Measurements from ENCODE around the gene UBE2S.
A peak's percentile ranks its signal among the peaks of the same experiment; 100 is the strongest.
"Not testable (repeated sequence)": the region's sequence is repeated elsewhere in the genome, so short reads cannot be mapped to it uniquely, and the experiment has no call there.

UBE2S gene

GRCh38 chr19:55407550-55407799, at the start of gene UBE2S:
TSS of gene UBE2S (minus strand) at chr19:55407788. CDS start at chr19:55407589, 199 bp downstream.
- not testable (repeated sequence) for DNase-seq (ENCODE audit: low spot score)

DNA sequence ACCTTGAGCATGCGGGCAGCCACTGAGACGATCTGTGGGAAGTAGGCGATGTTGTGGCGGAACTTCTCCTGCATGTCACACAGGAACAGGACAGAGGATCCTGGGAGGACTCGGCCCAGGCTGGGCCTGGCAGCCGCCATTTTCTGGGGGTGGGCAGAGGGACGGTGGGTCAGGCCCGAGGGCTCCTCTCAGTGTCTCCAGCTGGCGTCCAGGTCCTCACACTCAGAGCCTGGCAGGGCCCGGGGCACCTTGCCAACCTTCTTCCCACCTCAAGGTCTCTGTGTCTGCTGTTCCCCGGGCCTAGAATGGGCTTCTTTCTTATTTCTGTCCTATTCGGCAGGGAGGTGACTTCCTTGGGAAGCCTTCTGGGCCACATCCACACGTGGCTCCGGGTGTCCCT, 48.8 kb upstream of the UBE2S start:
- DNase-seq (ENCODE audit: low spot score) = no peak

- DNase-seq (ENCODE audit: low spot score) = no peak
These were observed 48.1 kb upstream of the UBE2S start for GRCh38 chr19:55455576-55456235.

GRCh38 chr19:55454787-55455243, 47.2 kb upstream of the UBE2S start:
- DNase-seq (ENCODE audit: low spot score) = peak; percentile 79

DNA sequence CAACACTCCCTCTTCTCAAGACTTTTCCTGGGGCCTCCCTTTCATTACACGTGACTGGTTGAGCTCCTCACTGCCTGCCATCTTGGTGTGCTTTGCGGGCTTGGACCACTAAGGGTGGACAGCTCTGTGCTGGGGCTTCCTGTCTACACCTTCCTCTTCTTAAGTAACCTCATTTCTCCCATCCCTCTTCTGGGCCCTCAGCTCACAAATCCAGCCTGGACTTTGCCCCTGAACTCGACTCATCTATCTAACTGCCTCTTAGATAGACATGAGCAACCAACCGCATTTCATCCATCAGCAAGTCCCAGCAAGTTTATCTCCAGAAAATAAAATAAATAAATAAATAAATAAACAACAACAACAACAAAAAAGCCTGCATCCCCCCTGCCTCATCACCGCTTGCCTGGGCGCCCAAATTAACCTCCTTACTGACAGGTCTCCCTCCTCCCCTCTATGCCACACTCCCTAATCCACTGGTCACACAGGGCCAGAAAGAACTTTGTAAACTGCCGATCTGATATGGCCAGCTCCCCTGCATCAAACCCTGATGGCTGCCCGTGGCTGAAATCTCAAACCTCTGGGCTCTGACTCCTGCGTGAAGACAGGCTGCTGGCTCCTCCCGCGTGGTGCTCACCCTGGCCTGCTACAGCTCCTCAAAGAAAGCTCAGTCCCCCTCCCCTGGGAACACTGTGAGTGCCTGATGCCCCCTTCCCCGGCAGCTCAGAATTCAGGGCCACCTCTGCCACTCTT, 46.1 kb upstream of the UBE2S start:
- no peak for DNase-seq (ENCODE audit: low spot score)

DNA sequence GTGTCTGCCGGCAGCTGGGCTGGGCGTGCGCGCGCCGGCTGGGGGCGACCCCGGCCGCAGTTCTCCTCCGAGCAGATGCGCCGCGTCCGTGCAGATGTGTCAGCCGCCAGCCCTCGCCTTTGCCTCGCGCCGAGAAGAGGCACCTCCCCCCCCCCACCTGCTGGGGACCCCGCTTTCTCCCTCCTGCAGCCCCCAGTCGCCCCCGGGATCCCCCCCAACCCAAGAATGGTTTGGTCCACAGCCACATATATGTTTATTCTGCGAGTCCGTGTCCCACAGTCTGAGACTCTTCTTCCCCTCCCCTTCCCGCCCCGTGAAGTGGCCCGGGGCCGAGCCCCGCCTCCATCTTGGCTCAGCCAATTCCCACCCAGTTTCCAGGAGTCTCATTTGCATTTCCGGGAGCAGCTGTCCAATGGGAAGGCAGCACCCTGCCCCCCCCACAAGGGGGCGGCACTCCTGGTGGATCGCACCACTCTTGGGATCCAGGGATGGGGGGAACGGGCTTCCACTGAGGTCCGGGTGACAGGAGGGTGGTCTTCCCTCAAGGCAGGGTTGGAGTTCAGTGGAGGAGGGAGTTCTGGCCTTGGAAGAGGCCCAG, 45.3 kb upstream of the UBE2S start:
- DNase-seq (ENCODE audit: low spot score) = peak; percentile 95

GRCh38 chr19:55451965-55452748, 44.6 kb upstream of the UBE2S start:
- peak; percentile 71 for DNase-seq (ENCODE audit: low spot score)

GRCh38 chr19:55451163-55451964, 43.8 kb upstream of the UBE2S start:
- DNase-seq (ENCODE audit: low spot score) = peak; percentile 45

DNA sequence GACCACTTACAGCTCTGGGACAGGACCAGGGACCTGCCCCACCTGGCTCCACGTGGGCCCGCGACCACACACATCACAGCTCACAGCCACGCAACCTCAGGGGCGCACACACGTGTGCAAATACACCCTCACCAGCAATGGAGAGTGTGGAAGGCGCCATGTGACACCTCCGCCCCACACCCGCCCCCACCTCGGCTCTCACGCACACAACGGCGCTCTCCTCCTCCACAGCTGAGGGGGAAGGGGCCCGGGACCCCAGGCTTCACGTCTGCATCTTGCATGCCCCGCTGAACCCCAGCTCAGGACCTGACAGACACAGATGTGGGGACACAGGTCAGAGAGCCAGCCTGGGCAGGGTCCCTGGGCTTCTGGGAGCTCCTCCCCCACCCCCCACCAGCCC, 41.9 kb upstream of the UBE2S start:
- no peak for DNase-seq (ENCODE audit: low spot score)

GRCh38 chr19:55448175-55448490, 40.5 kb upstream of the UBE2S start:
- DNase-seq (ENCODE audit: low spot score) = not testable (repeated sequence)

GRCh38 chr19:55447421-55448174, 40.0 kb upstream of the UBE2S start:
- peak; percentile 88 for DNase-seq (ENCODE audit: low spot score)

- no peak for DNase-seq (ENCODE audit: low spot score)
These were observed 38.5 kb upstream of the UBE2S start for GRCh38 chr19:55446060-55446459.

DNA sequence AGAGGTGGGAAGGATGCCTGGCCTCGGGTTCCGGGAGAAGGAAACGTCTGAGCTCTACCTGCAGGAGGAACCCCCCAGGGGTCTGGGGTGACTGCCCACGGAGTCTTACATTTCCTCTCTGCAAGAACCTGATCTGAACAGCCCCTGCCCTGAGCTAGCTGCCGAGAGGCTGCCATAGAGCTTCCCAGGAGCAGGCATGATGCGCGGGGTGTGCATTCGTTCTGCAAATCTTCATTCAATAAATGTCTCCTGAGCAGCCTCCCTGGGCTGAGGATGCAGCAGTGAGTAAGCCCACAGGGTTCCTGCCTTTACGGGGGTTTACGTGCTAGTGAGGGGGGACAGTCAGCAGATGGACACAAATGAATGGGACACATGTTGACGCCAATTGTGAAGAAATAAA, 37.1 kb upstream of the UBE2S start:
- no peak for DNase-seq (ENCODE audit: low spot score)

- DNase-seq (ENCODE audit: low spot score) = no peak
These were observed 36.4 kb upstream of the UBE2S start for GRCh38 chr19:55443824-55444480.

DNA sequence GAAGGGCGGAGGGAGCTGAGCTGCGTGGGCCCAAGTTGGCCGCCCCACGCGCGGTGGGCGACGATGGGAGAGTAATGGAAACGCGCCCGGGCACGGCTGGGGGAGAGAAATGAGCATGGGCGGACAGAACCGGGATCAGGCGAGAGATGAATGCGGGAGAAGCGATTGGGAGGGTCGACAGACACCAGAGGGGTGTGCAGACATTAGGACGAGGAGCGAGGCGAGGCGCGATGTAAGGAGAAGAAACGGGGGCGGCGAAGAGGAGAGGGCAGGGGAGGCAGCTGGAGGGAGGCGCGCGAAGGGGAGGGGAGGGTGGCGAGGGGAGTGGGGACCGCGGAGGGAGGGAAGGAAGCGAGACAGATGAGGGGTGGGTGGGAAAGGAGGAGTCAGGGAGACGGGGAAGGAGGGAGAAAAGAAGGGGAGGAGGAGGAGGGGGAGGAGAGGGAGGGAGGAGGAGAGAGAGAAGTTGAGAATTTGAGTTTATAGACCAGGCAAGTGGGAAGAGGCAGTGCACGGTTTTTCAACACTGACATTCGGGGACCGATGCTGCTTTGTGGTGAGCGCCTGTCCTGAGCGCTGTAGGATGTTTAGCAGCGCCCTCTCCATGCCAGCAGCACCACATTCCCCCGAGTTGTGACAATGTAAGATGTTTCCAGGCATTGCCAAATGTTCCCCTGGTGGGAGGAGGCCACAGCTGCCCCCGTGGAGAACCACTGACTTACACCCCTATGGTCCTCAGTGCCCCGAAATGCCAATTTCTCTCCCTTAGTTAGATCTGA, 35.6 kb upstream of the UBE2S start, which contains the start of gene SHISA7:
TSS of gene SHISA7 (minus strand) at position 256 of the 779 bp plus-strand sequence. CDS start 437 bp downstream, outside the sequence.
- peak; percentile 82 for DNase-seq (ENCODE audit: low spot score)

DNA sequence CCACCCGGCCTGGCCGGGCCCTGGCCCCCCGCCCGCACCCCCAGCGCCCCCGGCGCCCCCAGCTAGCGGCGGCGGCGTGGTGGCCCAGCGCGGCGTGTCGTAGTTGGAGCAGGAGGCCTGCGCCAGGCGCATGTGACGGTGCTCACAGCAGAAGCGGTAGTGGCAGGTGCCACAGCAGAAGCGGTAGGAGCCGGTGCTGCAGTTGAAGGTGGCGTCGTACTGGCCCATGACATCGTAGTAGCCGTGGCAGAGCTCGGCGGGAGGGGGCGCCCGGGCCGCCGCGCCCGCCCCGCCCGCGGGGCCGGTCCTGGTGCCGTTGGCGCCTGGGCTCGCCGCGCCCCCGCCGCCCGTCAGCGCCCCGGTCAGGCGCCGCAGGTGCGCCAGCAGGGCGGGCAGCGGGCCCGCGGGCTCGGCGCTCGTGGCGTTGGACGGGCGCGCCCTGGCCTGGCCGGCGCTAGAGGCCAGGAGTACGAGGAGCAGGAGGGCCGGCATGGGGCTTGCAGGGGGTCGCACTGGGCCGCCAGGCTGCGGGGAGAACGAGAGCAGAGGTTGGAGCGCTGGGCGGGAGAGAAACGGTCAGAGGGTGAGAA, 34.9 kb upstream of the UBE2S start:
- peak; percentile 28 for DNase-seq (ENCODE audit: low spot score)

GRCh38 chr19:55441692-55442321, 34.2 kb upstream of the UBE2S start:
- DNase-seq (ENCODE audit: low spot score) = no peak

DNA sequence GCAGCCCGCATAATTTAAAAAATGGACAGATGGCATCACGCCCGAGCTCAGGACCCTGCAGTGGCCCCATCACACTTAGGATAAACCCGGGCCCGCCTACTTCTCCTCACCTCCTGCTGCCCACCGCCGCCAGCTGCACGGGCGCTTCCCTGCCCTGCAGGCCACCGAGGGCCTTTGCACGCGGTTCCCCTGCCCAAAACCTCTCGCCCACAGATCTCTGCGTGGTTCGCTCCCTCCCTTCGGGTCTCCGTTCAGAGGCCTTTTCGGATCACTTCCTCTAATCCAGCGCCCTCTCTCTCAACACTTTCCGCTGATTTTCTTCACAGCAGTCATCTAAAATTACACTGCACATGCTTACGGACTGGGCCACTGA, 33.7 kb upstream of the UBE2S start:
- DNase-seq (ENCODE audit: low spot score) = no peak

Data from Ammon's horn (tissue), 1 donor.